ENCODE data around the gene CXCL3. TPM values are rescaled to one million over a fixed set of nuclear protein-coding genes. Genes with fewer than 3 reads are reported as not detected.
"Not testable (repeated sequence)": the region's sequence is repeated elsewhere in the genome, so short reads cannot be mapped to it uniquely, and the experiment has no call there.

The CXCL3 gene
- total RNA-seq = 0.12 TPM in 1 of 2 replicates, not detected in the other

DNA sequence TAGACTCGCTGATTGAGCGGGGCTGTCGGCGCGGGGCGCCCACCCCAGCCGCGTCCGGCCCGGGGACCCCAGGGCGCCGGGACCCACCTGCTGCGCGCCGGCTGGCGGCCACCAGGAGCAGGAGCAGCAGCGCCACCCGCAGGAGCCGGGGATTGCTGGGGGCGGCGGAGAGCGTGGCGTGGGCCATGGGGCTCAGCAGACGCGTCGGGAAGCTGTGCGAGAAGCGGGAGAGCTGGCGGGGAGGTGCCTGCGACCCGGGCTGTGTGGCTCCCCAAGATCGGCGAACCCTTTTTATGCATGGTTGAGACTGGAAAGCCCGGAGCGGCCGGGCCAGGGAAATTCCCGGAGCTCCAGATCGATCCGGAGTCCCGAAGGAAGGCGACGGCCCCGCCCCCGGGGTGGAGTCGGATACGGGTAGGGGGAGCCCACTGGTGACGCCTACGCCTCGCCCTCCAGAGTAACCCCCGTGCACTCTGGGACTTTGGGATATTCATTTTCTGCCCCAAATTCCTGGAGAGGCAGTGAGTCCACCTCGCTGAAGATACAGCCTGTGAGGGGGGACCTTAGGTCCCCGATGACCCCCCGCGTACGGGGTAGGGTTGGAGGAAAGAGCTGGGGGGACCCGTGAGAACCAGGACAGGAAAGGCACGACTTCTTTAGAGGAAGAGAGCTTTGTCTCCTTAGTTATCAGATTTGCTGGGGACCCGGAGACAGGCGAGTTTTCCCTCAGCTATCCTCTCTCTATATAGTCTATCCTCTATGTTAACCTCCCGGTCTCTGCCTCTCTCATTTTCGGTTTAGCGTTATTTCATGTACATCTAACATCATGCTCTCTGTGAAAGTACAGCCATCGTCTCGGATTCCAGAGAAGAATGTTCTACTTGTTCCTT is at the start of gene CXCL3:
TSS of gene CXCL3 (minus strand) at position 265 of the 890 bp plus-strand sequence. CDS start at position 187, 78 bp downstream.
- intact Hi-C loops (cut with micrococcal nuclease) = loop anchor here (2.0 kb wide), 1 partner anchor 22 kb away; no protein-coding TSS in a partner anchor

DNA sequence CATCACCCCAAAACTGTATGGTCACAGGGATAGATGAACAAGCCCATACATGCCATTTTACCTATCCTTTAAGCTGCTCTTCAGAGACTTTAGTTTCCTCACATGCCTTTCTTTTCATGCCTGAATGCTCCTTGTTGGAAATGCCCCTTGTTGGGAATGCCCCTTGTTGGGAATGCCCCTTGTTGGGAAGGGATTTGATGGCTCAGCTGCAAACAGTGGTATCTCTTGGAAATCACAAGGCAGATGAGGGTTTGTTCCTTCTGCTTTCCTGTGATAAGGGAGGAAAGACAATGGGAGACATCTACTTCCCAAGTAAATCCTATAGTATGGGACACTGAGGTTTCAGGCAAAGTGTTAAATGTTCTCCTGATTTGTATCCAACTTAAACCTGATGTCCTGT is 49.0 kb upstream of the CXCL3 start:
- intact Hi-C loops (cut with micrococcal nuclease) = no loop called here

DNA sequence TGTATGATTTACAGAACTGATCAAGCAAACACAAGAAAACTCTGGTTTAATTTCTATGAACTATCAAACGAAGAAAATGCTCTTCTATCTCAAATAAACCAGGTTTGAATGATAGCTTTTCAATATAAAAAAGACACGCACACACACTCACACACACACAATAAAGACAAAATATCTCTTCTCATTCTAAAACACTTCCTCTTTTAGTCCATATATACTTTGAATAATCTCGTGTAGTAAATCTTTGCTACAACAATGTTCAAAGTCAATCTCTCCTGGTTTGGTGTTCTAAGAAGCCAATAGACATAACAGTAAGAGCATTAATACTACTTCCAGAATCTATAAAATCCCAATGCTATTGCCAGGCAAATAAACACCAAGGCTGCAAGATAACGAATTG is 47.2 kb upstream of the CXCL3 start:
- intact Hi-C loops (cut with micrococcal nuclease) = no loop called here

DNA sequence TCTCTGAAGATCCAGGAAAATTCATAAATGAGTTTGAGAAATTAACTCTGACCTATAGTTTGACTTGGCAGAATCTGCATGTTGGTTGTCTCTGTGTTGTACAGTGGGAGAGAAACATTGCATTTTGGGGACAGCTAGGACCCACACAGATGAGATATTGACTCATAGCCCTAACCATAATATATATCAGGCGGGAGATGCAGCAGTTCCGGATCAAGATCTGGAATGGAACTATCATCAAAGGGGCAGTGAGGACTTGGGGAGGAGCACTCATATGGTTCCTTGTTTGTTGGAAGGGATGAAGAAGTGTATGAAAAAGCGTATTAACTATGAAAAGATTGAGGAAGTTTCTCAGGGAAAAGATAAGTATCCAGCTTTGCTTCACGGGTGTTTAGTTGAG is 46.5 kb upstream of the CXCL3 start:
- intact Hi-C loops (cut with micrococcal nuclease) = no loop called here

DNA sequence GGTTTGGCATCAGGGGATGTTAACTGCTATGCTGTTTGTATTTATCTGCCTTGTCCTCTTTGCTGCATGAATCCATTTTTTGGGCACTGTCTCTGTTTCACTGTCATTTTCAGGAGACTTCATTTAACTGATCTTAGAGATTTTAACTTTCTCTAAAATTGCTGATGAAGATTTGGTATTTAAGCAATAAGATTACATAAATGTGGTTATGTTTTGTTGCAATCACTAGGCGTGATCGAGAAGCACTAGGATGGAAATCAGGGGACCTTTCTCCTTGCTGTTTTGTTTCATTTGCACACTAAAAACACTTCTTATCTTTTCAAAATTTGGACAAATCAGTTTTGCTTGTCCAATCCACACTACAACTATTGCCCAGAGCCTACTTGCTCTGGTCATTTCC is 45.1 kb upstream of the CXCL3 start:
- intact Hi-C loops (cut with micrococcal nuclease) = no loop called here

DNA sequence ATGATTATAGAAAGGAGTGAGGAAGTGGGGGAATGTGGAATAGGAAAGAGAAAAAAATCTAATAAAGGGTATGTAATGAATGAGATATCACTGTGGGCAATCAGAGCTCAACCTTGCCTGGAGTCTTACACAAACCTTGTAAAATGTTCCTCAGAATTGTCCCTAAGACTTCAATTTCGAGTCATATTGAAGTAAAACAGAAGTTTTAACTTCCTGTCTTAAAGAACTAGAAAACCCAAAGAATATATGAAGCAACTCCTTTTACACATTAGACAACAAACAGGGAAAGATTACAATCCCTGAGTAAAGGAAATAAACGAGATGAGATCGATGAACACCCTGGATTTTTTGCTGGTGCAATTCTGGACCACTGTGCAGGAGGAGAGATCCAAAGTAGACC is 42.5 kb upstream of the CXCL3 start:
- intact Hi-C loops (cut with micrococcal nuclease) = no loop called here

DNA sequence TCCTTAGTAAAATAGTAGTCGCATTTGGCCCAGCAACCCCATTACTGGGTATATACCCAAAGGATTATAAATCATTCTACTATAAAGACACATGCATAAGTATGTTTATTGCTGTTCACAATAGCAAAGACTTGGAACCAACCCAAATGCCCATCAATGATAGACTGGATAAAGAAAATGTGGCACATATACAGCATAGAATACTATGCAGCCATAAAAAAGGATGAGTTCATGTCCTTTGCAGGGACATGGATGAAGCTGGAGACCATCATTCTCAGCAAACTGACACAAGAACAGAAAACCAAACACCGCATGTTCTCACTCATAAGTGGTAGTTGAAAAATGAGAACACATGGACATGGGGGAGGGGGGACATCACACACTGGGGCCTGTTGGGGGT is 41.9 kb upstream of the CXCL3 start:
- intact Hi-C loops (cut with micrococcal nuclease) = not testable (repeated sequence)

DNA sequence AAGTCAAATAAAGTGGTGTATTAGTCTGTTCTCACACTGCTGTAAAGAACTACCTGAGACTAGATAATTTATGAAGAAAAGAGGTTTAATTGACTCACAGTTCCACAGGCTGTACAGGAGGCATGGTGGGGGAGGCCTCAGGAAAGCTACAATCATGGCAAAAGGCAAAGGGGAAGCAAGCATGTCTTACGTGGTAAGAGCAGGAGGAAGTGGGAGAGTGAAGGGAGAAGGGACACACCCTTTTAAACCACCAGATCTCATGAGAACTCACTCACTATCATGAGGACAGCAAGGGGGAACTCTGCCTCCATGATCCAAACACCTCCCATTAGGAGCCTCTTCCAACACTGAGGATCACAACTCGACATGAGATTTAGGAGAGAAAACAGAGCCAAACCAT is 40.5 kb upstream of the CXCL3 start:
- intact Hi-C loops (cut with micrococcal nuclease) = not testable (repeated sequence)

DNA sequence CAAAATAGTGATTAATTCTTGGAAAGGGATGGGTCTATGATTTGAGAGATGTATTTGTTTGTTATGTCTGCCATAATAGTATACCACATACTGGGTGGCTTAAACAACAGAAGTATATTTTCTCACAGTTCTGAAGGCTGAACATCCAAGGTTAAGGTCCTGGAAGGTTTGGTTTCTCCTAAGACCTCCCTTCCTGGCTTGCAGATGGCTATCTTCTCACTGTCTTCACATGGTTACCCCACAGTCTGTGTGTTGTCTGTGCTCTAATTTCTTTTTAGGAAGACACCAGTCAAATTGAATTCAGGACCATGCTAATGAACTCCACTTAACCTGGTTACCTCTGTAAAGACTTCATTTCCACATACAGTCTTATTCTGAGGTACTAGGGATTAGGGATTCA is 34.9 kb upstream of the CXCL3 start:
- intact Hi-C loops (cut with micrococcal nuclease) = no loop called here

DNA sequence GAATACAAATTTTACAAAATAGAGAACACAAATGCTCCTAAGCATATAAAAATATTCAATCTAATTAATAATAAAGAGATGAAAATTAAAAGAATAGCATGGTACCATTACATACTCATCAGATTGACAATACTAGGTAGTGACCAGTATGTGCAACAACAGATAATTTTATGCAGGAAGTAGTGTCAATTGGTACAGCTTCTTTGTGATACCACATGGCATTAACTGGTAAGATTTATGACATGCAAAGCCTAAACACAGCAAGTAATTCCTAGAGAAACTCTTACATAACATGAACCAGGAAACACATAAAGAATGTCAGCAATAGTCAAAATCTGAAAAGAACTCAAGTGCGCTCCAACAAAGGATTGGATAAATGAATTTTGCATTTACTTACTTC is 34.2 kb upstream of the CXCL3 start:
- intact Hi-C loops (cut with micrococcal nuclease) = no loop called here

DNA sequence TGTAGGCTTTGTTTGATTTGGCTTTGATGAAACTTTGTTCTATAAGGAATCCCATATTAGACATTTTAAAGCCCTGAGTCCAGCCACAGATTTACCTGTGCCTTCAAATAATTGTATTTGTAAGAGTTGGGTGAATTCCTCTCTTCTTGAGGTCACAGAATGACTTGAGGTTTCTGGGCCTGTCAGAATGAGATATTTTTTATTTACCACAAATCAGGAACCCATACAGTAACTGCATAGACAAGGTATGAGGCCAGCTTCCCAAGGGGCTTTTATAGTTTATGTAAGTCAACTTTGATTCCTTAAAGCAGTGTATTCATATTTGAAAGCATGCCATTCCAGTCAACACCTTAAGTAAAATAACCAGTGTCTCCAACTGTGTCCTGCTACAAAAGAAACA is 29.1 kb upstream of the CXCL3 start:
- intact Hi-C loops (cut with micrococcal nuclease) = no loop called here

DNA sequence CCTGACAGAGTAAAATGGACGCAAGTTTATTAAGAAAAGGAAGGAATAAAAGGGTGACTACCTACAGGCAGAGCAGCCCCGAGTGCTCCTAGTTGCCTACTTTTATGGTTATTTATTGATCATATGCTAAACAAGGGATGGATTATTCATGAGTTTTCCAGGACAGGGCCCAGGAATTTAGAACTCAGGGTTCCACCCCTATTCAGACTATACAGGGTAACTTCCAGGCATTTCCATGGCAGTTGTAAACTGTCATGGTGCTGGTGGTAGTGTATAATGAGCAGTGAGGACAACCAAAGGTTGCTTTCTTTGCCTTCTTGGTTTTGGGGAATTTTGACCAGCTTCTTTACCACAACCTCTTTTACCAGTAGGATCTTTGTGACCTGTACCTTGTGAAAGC is 27.7 kb upstream of the CXCL3 start:
- intact Hi-C loops (cut with micrococcal nuclease) = no loop called here

DNA sequence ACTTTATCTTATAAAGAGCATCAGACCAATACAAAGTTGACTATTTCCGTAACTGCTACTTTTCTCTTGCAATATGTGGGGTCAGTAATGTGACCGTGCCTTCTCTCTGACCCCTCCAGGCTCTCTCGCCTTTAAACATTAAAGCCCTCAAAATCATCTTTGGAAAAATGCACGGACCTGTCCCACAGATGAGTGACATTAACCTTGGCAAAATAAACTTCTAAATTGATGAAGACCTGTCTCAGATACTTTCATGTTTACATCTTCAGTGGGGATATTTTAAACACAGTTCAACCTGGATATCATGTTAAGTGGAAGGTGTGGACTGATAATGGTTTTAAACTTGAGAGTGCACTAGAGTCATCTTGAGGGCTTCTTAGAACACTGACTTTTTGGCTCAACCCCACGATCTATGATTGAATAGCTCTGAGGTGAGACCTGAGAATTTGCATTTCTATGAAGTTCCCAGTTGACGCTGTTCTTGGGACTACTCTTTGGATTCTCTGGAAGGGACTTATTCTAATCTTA is 26.7 kb upstream of the CXCL3 start:
- intact Hi-C loops (cut with micrococcal nuclease) = no loop called here

DNA sequence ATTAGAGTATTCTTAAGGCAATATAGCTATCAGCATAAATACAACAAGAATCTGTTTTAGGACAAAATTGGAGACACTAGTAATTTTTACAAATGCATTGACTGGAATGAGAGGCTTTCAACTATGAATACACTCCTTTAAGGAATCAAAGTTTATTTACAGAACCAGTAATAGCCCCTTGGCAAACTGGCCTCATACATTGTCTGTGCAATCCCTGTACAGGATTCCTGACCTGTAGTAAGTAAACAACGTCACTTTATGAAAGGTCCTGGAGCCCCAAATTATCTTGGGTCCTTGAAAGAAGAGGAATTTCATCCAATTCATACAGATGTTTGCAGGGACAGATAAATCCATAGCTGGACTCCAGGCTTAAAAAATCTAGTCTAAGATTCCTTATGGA is 25.4 kb upstream of the CXCL3 start:
- intact Hi-C loops (cut with micrococcal nuclease) = no loop called here

DNA sequence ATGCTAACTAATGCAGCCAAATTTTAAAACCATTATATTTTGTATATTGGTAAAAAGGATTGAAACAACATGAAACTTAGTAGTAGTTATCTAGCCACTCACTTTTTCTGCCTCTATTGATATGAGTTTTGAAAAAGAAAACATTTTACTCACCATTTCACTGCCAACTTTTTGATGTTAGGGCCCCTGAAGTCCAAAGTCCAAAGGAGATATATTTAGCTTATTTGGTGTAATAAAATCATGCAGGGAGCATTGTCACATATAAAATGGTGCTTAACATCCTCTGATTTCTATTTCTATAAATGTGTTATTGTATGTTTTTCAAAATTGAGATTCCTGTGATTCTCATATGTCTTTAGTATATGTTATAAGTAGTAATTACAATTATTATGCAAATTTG is 24.5 kb upstream of the CXCL3 start:
- intact Hi-C loops (cut with micrococcal nuclease) = no loop called here

DNA sequence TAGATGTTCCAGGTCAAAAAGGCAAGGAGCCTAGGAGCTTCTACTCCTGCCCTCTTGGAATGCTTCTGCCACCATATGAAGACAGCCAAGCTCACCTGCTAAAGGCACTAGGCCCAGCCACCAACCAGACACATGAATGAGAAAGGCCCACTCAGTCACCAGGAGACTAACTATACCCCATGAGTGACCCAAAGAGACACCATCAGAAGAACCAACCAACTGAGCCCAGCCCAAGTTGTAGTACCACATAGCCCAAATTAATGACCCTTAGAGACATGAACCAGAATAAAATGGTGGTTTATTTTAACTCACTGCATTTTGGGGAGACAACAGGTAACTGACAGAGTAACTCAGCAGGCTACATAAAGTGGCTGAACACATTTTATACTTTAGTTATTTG is 22.9 kb upstream of the CXCL3 start:
- intact Hi-C loops (cut with micrococcal nuclease) = no loop called here

DNA sequence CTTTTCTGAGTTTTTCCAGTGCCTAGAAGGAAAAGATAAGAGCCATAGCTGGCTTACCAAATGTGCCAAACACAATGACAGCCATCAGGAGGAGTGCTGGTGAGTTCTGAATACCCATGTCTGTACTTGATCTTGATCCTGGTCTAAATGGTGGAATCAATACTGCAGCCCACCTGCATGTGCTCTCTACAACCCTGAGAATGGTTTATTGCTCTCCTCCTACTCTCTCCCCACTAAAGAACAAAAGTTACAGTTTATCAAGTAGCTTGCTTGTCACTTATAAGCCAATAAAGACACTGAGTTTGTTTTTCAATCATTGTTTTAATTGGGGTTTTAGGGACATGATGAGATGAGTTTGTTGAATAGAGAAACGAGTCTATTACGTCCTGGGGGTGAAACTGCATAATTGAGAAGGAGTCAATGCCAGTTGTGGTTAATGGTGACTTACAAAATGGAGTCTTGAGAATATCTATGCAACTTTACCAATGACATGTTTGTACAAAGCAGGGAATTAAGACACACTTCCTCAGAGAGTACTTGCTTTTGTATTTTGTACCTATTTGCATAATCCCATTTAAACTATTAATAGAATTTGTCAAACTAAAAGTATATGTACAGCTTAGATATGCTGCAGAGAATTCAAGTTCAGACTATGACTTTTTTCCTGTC is 20.8 kb upstream of the CXCL3 start:
- intact Hi-C loops (cut with micrococcal nuclease) = no loop called here

DNA sequence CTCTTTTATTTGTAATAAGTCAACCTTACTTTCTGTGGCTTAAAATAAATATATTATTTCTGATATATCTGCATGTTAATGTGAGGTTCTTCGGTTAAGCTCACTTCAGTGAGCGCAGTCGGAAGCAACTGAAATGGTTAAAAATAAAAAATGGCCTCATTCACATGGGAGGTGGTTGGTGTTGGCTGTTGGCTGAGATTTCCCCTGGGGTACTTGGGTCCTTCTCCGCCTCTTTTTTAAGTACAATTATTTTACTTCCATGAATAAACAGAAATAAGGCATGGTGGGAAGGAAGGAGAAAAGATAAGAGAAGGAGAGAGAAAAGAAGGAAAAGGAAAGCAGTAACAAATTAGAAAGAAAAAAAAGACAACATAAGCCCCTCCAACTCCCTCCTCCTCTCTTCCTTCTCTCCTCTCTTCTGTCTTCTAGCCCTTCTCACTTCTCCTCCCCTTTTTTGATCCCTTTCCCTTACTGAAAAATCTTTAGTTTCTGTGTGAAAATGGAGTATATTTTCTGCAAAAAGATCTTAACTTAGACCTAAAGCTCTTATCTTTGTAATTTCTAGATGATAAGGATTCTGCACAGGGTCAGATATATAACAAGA is 19.7 kb upstream of the CXCL3 start:
- intact Hi-C loops (cut with micrococcal nuclease) = no loop called here

DNA sequence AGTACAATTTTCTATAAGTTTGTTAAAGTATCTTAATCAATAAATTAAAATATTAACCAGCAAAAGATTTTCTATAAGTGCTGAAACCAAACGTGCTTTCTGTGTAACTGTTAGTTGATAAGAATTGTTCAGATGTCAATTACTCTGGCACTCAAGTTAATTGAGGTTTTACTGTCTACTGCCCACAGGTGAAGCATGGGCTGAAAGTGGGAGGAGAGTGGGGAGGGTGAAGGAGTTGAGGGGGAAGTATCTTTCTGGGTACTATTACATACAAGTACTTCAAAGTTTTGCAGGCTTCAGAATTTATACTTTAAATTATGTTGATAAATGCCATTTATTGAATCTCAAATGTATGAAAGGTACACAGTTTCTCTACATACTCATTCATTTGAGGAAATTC is 19.1 kb upstream of the CXCL3 start:
- intact Hi-C loops (cut with micrococcal nuclease) = no loop called here

DNA sequence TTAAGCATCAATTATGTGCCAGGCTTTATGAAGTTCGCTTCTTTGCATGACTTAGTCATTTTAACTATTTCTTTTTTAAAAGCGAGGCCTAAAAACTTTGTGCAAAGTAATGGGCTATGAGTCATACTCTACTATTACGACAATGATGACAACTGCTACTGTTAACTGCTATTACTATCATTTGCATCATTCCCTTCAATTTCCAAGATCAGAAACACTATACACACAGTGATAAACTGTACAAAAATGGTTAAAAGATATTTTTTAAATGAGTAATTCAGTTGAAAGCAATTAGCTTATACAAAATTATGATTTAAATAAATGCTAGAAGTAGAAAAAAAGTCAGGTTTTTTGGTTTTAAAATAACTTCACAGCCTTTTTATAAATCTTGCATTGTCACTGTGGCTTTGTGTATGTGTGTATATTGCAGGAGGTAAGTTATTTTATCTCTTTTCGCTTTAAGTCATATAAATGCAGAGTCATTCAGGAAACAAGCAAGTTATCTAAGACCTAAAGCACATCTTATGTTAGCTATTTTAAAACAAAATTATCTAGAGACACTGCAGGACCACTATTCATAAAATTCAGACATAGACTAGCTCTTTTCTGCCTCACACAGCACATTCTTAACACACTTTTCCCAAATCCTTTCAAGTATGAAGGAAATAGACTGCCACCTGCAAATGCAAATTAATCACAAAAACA is 18.5 kb upstream of the CXCL3 start:
- intact Hi-C loops (cut with micrococcal nuclease) = no loop called here

DNA sequence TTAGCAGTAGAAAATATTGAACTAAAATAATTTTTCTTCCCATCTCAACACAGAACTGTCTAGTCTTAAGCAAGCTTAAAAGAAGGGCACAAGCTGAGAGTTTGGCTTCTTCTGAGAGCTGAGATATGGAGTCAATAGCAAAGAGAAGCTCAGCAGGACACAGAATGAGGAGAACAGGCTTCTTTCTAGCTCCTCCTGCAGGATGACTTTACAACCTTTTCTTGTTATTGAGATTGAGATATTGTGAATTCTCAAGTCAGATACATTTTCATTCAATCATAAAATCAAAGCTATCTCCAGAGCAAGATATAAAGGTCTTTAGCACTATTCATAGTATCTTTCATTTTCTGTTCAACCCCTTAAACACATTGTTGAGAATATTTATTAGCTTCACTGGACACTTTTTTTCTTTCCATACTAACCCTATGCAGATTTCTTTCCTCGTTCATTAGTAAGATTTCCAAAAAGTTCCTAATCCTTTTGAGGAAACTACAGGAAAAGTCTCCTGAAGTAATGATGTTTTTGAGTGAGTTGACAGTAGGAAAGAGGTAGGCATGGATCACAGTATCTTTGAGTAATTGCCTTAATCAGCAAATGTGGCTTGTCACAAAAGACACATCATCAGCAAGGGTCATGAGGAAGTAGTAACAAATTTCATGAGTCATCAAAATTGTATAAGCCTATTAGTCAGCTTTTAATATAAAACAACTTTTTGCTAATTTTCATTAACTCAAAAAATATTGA is 17.8 kb upstream of the CXCL3 start:
- intact Hi-C loops (cut with micrococcal nuclease) = no loop called here
